Stimulated activated CD8-positive, alpha-beta memory T cell treated with anti-CD3 and anti-CD28 coated beads, Interleukin-15, amount 100 ng/mL, for 4 hours (primary cell): Measurements from ENCODE around the gene TMCC1.
"Not testable (repeated sequence)": the region's sequence is repeated elsewhere in the genome, so short reads cannot be mapped to it uniquely, and the experiment has no call there.

Experiments
- DNase-seq, 2 donors: peaks; one replicate each; pipeline ENCODE4 v3.0.0-alpha.2; 2020; ENCODE audit warnings: low read depth in 2 of 2

TMCC1 gene

GRCh38 chr3:129727707-129728106 is 165.8 kb downstream of the TMCC1 start:
- no peak for DNase-seq

GRCh38 chr3:129723558-129724324 is 169.8 kb downstream of the TMCC1 start:
- no peak for DNase-seq

- no peak for DNase-seq
These were observed 171.0 kb downstream of the TMCC1 start for GRCh38 chr3:129722527-129722926.

GRCh38 chr3:129718201-129718600 is 175.3 kb downstream of the TMCC1 start:
- DNase-seq = no peak

GRCh38 chr3:129715854-129716253 is 177.7 kb downstream of the TMCC1 start:
- DNase-seq = no peak

GRCh38 chr3:129708328-129708861 is 185.1 kb downstream of the TMCC1 start:
- DNase-seq = no peak

GRCh38 chr3:129705274-129705673 is 188.2 kb downstream of the TMCC1 start:
- no peak for DNase-seq

GRCh38 chr3:129703913-129704312 is 189.6 kb downstream of the TMCC1 start:
- no peak for DNase-seq

GRCh38 chr3:129702934-129703712 is 190.4 kb downstream of the TMCC1 start:
- DNase-seq = no peak

- no peak for DNase-seq
These were observed 192.3 kb downstream of the TMCC1 start for GRCh38 chr3:129701161-129701560.

- DNase-seq = no peak
These were observed 193.9 kb downstream of the TMCC1 start for GRCh38 chr3:129699612-129700011.

- no peak for DNase-seq
These were observed 194.3 kb downstream of the TMCC1 start for GRCh38 chr3:129699199-129699598.

- no peak for DNase-seq
These were observed 196.1 kb downstream of the TMCC1 start for GRCh38 chr3:129697229-129697969.

- DNase-seq = not testable (repeated sequence)
These were observed 197.1 kb downstream of the TMCC1 start for GRCh38 chr3:129696430-129696829.

GRCh38 chr3:129695230-129695629 is 198.3 kb downstream of the TMCC1 start:
- DNase-seq = no peak

GRCh38 chr3:129694228-129694627 is 199.3 kb downstream of the TMCC1 start:
- no peak for DNase-seq

- DNase-seq = no peak
These were observed 200.8 kb downstream of the TMCC1 start for GRCh38 chr3:129692743-129693142.

- DNase-seq = no peak
These were observed 202.5 kb downstream of the TMCC1 start for GRCh38 chr3:129690963-129691362.

GRCh38 chr3:129690406-129690805 is 203.1 kb downstream of the TMCC1 start:
- DNase-seq = no peak

- DNase-seq = no peak
These were observed 204.5 kb downstream of the TMCC1 start for GRCh38 chr3:129689036-129689435.

GRCh38 chr3:129688271-129688895 is 205.1 kb downstream of the TMCC1 start:
- no peak for DNase-seq
